Glutamatergic neuron (in vitro differentiated cells): ENCODE results near the gene NDUFS8. TPM values are rescaled to one million over a fixed set of nuclear protein-coding genes. Genes with fewer than 3 reads are reported as not detected.

Experiments used
- DNase-seq: peaks from one replicate; pipeline ENCODE4 v3.0.0; 2022
- H3K27ac Mint-ChIP-seq: one replicate; pipeline ENCODE4 v1.8.0; 2020; ENCODE audit warnings: mild to moderate bottlenecking, mixed read lengths, inconsistent platforms; ENCODE audit not compliant: unreplicated experiment
- H3K27me3 Mint-ChIP-seq: one replicate; pipeline ENCODE4 v1.8.0; 2020; ENCODE audit warnings: mild to moderate bottlenecking, moderate library complexity, mixed read lengths, inconsistent platforms; ENCODE audit not compliant: unreplicated experiment
- H3K36me3 Mint-ChIP-seq: one replicate; pipeline ENCODE4 v1.8.0; 2020; ENCODE audit warnings: mild to moderate bottlenecking, mixed read lengths, inconsistent platforms; ENCODE audit not compliant: unreplicated experiment
- H3K4me1 Mint-ChIP-seq: one replicate; pipeline ENCODE4 v1.8.0; 2020; ENCODE audit warnings: mild to moderate bottlenecking, low read depth, mixed read lengths, inconsistent platforms; ENCODE audit not compliant: unreplicated experiment
- H3K4me3 Mint-ChIP-seq: one replicate; pipeline ENCODE4 v1.8.0; 2020; ENCODE audit warnings: mild to moderate bottlenecking, mixed read lengths, inconsistent platforms; ENCODE audit not compliant: unreplicated experiment
- H3K9me3 Mint-ChIP-seq: one replicate; pipeline ENCODE4 v1.8.0; 2020; ENCODE audit warnings: mild to moderate bottlenecking, moderate library complexity, mixed read lengths, inconsistent platforms; ENCODE audit not compliant: unreplicated experiment
- total RNA-seq: library from RNA; stranded (reverse); fragmentation: NEBNext Ultra II Directional; extraction: Animal tissue kit (Norgen Biotek cat#: 25700); gene quantifications from one replicate; pipeline ENCODE4 v1.2.1, GENCODE V29; 2021; ENCODE audit not compliant: unreplicated experiment
- TF ChIP-seq, protein P1 (sequence below): fragments of 200-600 bp; sonication (generic); IDR thresholded peaks from one replicate; pipeline ENCODE4 v1.5.0; 2021; ENCODE audit not compliant: partially characterized antibody, unreplicated experiment

The NDUFS8 gene
- total RNA-seq, 1 donor from 2014 or later = 136 TPM

GRCh38 chr11:68002938-68003845 is 27.3 kb upstream of the NDUFS8 start:
- TF ChIP-seq, protein P1, sequence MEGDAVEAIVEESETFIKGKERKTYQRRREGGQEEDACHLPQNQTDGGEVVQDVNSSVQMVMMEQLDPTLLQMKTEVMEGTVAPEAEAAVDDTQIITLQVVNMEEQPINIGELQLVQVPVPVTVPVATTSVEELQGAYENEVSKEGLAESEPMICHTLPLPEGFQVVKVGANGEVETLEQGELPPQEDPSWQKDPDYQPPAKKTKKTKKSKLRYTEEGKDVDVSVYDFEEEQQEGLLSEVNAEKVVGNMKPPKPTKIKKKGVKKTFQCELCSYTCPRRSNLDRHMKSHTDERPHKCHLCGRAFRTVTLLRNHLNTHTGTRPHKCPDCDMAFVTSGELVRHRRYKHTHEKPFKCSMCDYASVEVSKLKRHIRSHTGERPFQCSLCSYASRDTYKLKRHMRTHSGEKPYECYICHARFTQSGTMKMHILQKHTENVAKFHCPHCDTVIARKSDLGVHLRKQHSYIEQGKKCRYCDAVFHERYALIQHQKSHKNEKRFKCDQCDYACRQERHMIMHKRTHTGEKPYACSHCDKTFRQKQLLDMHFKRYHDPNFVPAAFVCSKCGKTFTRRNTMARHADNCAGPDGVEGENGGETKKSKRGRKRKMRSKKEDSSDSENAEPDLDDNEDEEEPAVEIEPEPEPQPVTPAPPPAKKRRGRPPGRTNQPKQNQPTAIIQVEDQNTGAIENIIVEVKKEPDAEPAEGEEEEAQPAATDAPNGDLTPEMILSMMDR = no peak
- Mint-ChIP-seq H3K27me3 (peaks cover 14% of the 10 kb centered on the region), H3K4me1 (peaks cover 3% of the 10 kb centered on the region), H3K4me3 (peak overlapping the region; percentile 84), H3K36me3 (no peaks in the 10 kb centered on the region), H3K27ac (no peak overlapping the region), H3K9me3 (peaks cover 4% of the 10 kb centered on the region)
- peak; percentile 45 for DNase-seq

- Mint-ChIP-seq H3K9me3 (peaks cover 2% of the 10 kb centered on the region), H3K4me1 (peaks cover 3% of the 10 kb centered on the region), H3K4me3 (peak within 1 kb of the TSS; percentile 84), H3K27ac (no peak within 1 kb of the TSS), H3K36me3 (no peaks in the 10 kb centered on the region), H3K27me3 (peaks cover 14% of the 10 kb centered on the region)
- peak; percentile 51 for DNase-seq
- TF ChIP-seq, protein P1 = no peak
Observed at GRCh38 chr11:68003846-68004550, 26.5 kb upstream of the NDUFS8 start, which contains the start of gene UNC93B1. TSS of gene UNC93B1 (minus strand) at chr11:68004097. CDS start at chr11:68004043, 54 bp downstream.

DNA sequence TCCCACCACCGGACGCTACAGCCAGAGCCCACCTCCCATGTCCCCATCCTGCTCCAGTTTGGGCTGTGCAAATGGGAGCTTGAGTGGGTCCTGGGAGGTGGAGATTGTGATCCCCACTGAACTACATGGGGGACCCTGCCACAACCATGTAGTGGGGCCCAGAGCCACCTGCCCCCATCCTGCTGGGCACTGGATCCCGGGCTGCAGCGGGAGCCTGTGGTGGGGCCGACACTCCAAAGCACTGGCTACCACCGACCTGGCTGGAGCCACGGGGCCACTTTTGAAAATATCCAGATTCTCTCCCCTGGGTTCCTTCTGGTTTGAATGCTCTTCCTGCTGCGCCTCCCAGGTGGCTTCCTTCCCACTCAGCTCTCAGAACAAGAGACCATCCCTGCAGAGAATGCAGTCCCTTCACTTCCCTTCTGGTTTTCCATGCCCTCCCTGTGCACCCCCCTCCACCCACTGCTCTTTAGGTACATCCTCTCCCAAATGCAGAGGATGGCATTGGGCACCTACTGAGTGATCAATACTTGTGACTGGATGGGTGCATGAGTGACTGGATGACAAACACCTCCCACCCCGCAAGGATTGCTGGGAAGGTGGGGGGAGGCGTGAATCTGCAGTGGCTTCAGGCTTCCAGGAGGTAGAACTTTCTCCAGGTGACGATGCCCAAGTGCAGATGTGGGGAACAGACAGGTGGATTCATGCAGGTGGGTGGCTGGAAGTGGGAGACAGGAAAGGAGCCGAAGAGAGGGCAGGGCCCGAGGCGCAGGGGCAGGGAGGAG is 25.7 kb upstream of the NDUFS8 start:
- Mint-ChIP-seq H3K27ac (no peak overlapping the region), H3K36me3 (no peaks in the 10 kb centered on the region), H3K27me3 (peaks cover 16% of the 10 kb centered on the region), H3K9me3 (peaks cover 2% of the 10 kb centered on the region), H3K4me3 (peak overlapping the region; percentile 74), H3K4me1 (peaks cover 7% of the 10 kb centered on the region)
- DNase-seq = no peak
- TF ChIP-seq, protein P1 = no peak

DNA sequence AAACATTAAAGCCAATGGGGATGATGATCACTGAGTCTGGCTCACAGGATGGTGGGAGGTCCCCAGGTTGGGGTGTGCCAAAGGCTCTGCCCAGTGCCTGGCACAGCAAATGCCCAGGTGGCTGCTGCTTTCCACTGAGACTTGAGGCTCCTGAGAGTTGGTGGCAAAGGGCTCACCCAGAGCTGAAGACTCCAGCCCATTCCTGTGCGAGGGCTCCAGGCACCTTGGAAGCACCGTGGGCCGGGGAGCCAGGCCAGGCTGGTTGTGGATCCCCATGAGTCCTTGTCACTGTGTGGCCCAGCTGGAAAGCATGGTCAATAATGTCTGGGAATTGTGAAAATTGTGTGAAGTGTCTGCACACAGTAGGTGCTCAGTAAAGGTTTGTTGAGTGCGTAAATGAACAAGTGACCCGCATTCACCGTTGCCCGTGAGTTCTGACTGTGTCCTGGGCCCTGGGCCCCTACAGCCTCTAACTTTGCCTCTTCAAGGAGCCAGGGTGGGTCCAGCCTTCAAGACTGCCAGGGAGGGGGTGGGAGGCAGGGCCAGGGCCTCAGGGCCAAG is 23.8 kb upstream of the NDUFS8 start:
- no peaks in the 10 kb centered on the region for H3K36me3 Mint-ChIP-seq
- peaks cover 9% of the 10 kb centered on the region for H3K4me1 Mint-ChIP-seq
- no peak for DNase-seq
- TF ChIP-seq, protein P1 = no peak
- H3K4me3 Mint-ChIP-seq = no peak overlapping the region
- H3K27ac Mint-ChIP-seq = no peak overlapping the region
- H3K27me3 Mint-ChIP-seq = peaks cover 16% of the 10 kb centered on the region
- H3K9me3 Mint-ChIP-seq = peaks cover 3% of the 10 kb centered on the region
